Panc1 (cell line): ENCODE measurements around the gene ACKR4.

Source experiments
- CTCF ChIP-seq: fragments of 450-650 bp; IDR thresholded peaks from 2 replicates; pipeline ENCODE4 v1.5.1; 2017; ENCODE audit warnings: mild to moderate bottlenecking
- POLR2AphosphoS5 ChIP-seq: IDR thresholded peaks from 2 replicates; pipeline ENCODE4 v1.6.1; 2012; ENCODE audit warnings: mild to moderate bottlenecking, low read depth, low read length, moderate library complexity
- REST ChIP-seq, 2 experiments: IDR thresholded peaks; 2 replicates each; pipeline ENCODE4 v1.6.1; 2011 to 2012; ENCODE audit warnings: low read depth in 2 of 2, control low read depth in 1 of 2, low read length in 1 of 2, mild to moderate bottlenecking in 1 of 2, moderate library complexity in 1 of 2; ENCODE audit not compliant: insufficient read depth in 1 of 2
- TCF7L2 ChIP-seq: IDR thresholded peaks from 2 replicates; pipeline ENCODE4 v1.6.1; 2011; ENCODE audit warnings: mild to moderate bottlenecking, low read depth, low read length, inconsistent platforms

GRCh38 chr3:132569153-132569552, 27.9 kb upstream of the ACKR4 start:
- no peak for TF ChIP-seq CTCF
- TF ChIP-seq POLR2AphosphoS5, result no peak
- no peak for TF ChIP-seq REST (IDR thresholded peaks at IDR 0.05; ENCODE audit: insufficient read depth in 1 of 2, low read depth in 2 of 2, low read length in 1 of 2)
- no peak for TF ChIP-seq TCF7L2
